Measurements from ENCODE around the gene VASH2.
"Not testable (repeated sequence)": the region's sequence is repeated elsewhere in the genome, so short reads cannot be mapped to it uniquely, and the experiment has no call there.

VASH2 gene

DNA sequence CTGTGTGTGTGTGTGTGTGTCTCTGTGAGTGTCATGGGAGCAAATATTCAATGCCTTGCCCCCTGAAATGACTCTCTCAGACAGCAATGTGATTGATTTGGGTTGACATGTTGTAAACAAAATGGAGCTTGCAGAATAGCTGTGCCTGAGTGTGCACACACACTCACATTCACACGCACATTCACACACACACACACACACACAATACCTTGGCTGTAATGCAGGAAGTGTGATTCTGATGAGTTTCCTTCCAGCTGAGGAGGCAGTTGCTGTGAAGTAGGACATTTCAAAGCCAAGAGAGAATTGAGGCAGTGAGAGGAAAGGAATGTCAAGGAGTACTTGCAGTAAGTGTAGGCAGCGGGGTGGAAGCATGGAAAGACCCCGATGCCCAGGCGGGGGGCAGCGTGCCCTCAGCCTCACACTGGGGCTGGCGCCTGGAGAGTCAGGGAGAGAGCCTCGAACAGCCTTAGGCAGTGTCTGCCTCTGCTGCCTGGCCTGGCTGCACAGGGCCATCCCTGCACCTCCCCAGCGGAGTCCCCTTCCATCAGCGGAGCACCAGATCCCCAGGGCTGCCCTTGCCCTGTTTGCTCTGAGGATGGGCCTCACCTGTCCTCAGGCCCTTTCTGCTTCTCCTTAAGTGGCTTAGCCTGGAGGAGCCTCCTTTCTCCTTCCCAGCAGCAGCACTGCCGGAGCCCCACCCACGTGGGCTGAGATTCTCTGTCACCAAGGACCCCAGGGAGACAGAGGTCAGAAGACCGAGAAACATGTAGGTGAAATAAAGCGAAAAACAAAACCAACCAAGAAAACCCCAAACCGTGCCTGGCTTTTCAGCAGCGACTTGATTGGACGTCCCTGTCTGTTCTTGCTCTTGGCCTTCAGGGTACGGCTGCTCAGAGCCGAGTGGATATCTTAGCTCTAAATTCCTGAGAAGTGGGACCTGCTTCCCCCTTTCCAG, 9.2 kb downstream of the VASH2 start:
- no peak for DNase-seq

DNA sequence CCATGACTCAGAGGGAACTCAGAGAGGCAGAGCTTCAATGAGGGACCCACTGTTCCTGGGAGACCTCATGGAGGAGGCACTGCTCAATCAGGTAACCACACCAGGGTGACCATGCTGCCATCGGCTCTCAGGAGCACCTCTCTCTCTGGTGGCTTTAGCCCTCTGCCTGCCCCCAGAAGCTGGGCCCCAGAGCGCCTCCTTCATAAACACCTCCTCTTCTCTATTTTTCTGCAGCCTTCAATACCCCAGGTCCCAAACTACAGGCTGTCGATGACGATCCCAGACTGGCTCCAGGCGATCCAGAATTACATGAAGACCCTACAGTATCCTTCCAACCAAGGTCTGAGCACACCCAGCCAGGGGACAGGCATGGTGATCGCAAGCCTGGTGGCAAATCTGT, 10.6 kb downstream of the VASH2 start:
- no peak for DNase-seq

DNA sequence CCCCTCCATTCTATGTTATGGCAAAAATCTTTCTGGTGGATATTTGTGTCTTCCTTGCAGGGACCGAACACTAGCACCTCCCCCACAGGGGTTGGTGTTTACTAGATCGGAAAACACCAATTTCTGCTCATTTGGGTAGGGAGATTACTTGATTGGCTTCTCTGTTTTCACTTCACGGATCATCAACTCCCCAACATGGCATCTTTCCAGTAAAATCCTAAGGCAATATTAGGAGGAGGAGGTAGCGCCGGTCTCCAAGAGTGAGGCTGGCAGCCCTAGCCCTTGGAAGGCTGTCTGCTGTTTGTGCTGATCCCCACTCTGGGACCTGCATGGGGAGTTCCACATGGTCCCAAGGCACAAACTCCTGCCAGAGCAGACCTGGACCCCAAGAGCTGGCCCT, 12.2 kb downstream of the VASH2 start:
- DNase-seq: no peak

DNA sequence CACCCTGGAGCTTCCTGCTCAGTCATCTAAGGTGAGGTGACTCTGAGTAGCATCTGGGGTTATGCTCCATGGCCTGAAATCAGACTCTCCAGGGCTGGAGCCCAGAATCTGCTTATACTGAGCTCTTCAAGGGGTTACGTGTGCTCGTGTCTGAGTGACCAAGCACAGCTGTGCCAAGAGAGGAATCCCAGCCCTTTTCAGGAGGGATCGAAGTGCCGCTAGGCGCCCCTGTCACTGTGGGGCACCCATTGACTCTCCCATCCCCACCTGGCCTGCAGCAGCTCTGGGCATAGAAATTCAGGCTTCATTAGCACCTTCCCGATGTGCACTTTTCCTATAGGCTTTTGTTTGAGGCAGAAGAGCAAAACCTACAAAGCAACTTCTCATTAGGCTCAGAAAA, 13.8 kb downstream of the VASH2 start:
- DNase-seq: no peak

DNA sequence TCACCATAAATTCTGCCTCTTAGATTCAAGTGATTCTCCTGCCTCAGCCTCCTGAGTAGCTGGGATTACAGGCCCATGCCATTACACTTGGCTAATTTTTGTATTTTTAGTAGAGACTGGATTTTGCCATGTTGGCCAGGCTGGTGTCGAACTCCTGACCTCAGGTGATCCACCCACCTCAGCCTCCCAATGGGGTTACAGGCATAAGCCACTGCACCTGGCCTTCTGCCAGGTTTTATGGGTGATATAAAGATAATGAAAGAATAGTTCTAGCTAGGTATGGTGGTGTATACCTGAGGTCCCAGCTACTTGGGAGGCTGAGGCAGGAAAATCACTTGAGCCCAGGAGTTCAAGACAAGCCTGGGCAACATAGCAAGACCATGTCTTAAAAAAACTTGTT, 14.7 kb downstream of the VASH2 start:
- not testable (repeated sequence) for DNase-seq

DNA sequence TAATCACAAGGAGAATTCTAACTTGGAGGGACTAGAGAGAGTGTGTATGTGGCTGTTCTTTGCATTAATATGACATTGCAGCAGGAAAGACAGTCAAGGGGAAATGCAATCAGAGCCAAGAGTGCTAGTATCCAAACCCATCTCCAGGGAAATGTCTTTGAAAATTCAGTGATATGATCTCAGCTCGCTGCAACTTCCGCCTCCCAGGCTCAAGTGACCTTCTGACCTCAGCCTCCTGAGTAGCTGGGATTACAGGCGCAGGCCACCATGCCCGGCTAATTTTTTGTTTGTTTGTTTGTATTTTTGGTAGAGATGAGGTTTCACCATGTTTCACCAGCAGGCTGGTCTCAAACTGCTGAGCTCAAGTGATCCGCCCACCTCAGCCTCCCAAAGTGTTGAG, 16.3 kb downstream of the VASH2 start:
- no peak for DNase-seq

DNA sequence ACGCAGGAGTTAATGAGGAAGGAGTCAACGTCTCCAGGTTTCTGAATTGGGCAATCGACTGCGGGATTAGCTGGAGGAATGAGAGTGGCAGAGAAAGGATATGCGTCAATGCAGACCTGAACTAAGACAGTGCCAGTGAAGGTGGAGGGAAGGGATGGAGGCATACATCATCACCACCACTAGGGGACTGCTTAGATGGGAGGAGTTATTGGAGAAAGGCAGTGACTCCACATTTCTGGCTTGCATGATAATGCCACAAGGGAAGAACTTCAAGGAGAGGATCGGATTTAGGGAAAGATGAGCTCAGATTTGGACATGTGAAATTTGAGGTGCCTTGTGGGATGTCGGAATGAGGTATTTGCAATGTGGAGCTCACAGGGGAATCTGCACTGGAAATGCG, 17.5 kb downstream of the VASH2 start:
- no peak for DNase-seq

DNA sequence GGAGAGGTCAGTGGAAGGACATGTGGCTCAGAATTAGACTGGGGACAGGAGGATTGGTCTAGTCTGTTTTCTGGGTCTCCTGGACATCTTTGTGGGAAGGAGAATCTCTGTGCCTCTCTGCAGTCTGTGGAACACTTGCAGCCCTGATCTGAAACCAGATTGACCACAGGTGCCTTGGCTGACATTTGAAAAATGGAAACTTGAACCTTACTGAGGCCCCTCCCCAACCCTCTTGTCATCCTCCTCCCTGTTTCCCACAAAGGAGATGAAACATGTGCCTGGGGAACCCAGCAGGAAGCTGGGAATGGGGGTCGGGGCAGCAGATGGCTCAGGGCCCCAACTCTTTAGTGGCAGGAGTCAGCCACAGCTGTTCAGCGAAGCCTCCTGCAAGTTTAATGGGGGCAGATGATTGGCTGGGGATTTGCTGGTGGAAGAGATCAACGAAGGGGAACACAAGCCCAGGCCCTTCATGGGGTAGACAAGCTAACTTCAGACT, 18.1 kb downstream of the VASH2 start:
- DNase-seq: no peak

DNA sequence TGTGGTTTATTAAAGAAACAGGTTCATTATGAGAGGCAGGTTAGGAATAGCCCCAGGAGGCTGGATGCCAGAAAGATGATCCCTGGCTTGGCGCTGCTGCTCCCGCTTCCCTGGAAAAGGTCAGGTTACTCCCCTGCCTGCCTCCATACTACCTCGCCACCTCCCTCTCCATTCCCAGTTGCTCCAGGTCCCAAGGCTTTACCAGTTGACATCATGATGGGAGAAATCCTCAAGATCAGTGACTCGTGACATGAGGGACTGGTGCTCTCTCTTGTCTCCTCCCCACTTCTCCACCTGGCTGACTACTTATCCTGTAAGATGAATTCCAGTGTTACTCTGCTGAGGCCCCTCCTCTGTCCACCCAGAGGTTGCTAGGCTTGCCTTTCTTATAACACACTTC, 19.7 kb downstream of the VASH2 start:
- DNase-seq: no peak

DNA sequence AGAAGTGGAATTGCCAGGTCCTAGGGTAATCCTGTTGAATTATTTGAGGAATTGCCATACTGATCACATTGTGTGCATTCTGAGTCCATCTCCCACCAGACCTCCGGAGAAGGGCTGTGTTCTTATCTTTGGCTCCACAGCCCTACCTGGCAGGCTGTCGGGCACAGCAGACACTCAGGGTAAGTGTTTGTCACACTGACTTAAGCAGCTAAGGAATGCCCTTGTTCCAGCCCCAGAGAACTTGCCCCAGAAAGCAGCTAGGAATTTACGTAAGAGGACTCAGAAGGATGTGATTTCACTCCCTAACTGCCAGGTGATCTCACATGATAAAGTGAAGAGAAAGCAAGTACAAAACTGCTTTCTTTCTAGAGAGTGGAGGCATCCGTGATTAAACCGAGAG, 21.0 kb downstream of the VASH2 start:
- DNase-seq: no peak

DNA sequence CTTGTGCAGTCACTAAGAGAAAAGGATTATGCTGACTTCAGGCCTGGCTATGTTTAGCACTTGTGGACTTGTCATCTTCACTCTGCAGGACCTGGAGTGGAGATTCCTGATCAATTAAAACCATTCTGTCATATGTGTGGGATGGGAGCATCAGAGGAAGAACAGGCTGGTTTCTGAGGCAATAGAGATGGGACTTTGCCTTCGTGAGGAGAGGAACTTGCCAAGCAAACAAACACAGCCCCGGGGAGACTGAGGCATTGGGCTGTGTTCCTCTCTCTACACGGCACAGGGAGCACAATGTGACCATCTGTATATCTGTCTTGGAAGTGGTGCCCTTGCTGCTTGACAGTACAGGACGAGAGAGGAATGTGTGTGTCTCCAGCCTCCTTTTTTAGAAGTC, 23.1 kb downstream of the VASH2 start:
- DNase-seq: no peak

DNA sequence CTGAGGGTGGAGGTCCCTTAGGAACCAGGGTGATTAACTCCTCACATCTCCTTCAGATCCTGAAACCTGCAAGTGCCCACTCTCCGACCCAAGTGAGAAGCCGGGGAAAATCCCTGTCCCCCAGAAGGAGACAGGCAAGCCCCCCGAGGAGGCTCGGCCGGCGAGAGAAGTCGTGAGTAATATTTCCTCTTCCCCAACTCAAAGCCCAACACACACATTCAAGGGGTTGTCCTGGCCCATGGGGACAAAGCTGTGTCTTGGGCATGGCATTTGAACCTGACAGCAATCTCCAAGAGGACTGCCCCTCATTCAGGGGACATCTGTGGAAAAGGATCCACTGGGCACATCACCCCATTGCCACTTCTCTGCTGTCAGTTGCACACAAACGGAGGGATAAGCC, 23.6 kb downstream of the VASH2 start:
- no peak for DNase-seq

DNA sequence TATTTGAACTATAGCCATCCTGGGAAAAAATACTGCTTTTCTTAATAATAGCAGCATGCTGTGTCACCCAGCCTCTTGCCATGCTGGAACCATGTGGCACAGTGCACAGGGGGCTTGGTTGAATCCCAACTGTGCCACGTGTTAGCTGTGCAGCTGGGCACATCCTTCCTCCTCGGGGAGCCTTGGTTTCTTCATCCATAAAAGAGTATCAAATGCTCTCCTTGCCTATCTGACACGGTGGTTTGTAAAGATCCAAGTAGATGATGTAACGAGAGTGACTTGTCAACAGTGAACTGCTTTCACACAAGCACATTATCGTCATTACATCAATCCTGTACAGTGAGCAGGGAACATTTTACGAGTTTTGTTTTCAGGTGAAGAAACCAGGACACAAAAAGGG, 24.4 kb downstream of the VASH2 start:
- no peak for DNase-seq

DNA sequence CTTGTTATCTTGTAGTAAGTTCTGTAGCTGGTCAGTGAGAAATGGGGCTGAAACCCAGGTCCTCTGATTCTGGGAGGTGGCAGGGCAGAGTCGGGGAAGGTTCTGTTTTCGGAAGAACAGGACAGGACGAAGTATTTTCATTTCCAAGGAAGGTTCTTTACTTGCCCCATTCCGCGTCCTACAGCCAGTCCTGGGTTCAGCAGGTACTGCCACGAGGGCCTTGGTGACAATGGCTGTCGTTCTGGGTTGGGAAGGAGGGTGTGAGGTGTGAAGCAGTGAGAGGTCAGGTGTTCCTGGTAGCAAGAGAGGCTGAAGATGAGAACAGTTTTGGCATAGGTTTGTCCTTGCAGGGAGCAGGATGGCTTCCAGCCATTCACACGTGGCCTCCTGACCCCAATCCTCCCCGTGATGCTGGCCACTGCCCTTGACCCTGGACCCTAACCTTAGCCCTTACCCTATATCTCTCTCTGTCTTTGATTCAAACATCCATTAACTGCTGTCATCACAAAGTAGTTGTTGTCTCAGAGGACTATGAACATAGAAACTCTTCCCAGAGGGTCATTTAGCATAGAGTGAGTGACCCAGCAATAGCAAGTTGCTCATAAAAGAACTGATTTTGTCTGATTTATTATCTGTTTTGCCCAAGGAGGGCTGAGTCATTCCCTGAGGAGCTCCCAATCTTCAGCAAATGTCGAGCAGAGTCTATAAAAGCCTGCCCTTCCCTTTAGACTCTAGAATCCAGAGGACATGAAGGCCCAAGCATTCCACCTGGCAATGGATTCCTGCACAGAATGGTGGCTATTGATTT, 25.0 kb downstream of the VASH2 start:
- DNase-seq: no peak

DNA sequence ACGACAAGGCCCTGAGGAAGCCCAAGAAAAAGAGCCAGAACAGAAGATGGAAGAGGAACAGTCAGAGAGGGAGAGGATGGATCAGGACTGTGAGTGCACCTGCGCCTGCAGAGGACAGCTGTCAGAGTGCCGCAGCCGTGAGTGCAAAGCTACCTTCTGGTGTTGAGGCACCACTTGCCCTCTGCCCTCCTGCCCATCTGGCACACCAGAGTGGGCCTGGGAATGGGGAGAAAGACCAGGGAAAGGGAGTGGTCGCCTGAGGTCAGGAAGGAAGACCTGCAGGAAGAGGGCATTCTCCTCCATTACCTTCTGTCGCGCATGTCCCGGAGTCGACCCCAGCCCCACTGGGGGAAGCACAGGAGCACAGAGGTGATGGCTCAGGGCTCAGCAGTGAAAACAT, 26.2 kb downstream of the VASH2 start:
- no peak for DNase-seq

DNA sequence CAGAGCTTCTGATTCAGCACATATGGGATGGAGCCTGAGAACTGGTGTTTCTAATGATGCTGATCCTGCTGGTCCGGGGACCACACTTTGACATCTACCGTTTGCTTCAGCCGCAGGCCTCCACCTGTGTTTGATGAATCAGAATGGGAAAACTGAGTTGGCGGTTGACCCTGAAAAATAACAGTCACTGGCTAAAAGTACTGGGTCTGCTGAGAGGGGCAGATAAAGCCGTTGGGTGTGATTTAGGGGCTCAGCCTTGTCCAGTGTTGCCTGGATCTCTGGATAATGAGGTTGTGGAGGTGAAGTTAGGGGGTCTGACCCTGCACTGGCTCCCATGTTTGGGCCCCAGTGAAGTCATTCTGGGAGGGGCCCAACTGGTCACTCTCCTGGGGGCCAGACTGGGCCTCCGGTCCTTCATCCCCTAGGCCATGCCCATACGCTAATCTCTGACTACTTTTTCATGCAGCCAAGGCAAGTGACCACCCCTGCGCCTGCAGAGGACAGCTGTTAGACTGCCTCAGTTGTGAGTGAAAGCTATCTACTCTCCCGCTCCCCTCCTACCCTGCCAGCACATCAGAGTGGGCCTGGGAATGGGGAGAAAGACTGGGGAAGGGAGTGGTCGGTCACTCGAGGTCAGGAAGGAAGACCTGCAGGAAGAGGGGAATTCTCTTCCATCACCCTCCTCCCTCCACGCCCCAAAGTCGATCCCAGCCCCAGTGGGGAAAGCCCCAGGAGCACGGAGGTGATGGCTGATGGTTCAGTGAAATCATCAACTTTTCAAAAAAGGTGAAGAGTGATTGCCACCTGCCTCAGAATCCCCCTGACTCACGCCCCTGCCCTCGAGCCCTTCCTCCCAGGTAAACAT, 27.7 kb downstream of the VASH2 start:
- DNase-seq: no peak

DNA sequence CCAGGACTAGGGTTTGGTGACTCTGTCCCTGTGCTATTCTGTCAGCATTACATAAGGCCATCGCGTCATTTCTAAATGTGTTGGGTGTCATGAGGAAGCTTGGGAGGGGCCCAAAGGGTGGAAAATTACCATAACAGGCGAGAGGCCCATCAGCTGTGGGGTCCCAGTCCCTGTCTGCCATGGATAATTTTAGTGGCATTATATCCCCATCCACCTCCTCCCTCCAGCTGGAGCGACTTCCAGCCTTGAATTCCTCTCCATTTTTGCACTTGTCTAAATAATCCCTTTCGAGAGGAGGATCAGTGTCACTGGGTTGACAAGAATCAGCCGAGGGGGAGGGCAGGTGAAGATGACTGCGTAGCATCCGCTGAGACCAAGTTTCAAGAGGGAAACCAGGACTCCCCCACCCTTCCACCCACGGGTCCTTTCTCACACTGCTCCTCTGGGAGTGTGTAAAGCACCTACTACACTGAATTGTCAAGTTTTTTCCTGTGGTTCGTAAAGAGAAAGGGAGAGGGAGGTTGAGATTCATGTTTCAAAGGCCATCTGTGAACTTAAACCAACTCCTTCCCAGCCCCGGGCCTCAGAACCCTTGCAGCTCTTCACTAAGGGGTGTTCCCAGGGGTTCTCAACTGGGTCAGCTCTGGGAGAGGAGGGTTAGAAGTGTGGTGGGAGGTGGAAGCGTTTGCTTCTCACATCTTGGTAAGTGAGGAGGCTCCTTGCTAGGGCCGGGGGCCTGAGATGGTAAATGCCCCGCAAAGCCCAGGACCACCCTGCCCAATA, 29.2 kb downstream of the VASH2 start:
- DNase-seq: no peak

DNA sequence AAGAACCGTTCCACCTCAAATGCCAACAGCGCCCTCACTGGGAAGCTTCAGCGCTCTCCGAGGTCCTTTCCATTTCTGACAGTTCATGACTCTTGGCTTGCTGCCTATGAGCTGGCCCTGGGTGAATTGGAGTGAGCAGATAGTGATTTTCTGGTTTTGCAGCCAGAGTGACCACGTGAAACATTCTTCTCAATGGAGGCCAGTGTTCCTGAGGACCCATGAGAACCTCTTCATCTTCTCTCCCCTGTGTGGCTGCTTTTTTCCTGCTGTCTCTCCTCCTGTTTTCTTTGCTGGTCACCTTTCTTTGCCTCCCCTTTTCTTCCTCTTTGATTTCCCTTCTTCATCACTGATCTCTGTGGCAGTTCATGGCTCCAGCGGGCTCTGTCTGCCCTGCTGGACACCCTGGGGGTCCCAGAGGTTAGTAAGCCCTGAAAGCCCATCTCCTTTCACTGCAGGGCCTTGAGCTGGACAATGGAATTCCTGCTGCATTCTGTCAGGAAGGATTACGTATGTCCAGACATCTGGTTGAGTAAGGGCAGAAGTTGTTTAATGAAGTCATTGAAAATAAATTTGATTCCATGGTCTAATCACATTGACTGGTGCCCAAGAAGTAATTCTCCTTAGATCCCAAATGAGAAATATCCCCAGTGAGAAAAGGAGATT, 29.9 kb downstream of the VASH2 start:
- DNase-seq: no peak

DNA sequence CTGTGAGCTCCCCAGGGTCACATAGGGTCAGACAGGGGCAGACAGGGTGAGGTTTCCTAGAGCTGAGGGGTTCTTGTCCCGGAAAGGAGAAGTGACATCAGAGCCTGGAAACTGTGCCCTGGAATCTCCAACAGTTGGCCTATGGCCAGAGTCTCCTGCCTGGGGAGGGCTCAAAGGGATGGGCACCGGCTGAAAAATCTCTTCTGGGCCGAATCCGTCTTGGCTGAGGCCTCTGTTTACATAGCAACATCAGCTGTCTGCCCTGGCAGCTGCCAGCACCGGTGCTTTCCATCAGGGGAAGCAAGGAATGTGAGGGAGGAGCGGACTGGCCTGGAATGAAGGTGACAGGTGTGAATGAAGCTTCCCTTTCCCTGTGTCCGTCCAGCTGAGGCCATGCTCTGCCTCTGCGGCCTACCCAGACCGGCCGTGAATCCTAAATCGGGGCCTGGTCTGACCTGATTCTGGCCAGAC, 30.7 kb downstream of the VASH2 start:
- DNase-seq: no peak

DNA sequence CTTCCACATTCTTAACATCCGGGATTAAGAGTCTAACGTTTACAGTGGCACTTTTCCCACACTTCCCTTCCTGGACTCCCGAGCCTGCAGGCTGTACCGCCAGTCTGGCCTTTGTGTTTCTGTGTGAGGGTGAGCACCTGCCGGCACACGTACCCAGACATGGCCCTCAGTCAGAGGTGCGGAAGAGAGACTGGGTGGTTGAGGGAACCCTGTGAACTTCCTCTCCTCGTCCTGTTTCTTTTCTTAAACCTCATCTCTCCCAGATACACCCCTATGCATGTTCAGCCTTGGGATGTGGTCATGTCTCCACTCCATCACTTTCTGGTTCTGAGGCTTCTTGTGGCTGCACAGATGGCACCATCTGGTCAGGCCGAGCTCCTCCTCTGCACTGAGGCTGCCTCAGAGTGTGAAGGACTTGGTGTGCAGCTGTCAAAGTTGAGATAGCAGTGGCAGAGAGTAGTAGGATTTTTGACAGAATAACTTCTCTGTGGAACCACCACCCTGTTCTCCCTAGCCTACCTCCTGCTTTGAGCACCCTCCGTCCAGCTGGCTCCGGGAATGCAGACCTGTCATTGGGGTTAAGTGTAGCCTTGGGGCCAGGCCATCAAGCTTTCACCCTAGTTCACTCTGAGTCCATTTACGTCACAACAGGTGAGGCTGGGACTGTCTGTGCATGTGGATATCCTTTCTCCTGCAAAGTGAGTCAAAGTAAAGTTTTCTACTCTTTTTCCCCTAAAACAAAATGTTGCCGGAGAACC, 31.4 kb downstream of the VASH2 start:
- DNase-seq: no peak

Measured in KG1 (cell line).